Vagina (tissue), 2 donors: ENCODE measurements around the gene PGP.

Source experiments
- POLR2A ChIP-seq, 2 donors: fragments of 450-650 bp; IDR thresholded peaks; one replicate each; pipeline ENCODE4 v1.6.1; 2017; ENCODE audit warnings: antibody characterized with exemption in 2 of 2, mild to moderate bottlenecking in 2 of 2, moderate library complexity in 2 of 2
- TF ChIP-seq, protein P1 (sequence below), 3 experiments: fragments of 450-650 bp in 2 of 3; fragments of 200-600 bp in 1 of 3; sonication (generic) in 1 of 3; IDR thresholded peaks; one replicate each; pipeline ENCODE4 v1.5.1; 2017 to 2019; ENCODE audit warnings: antibody characterized with exemption in 3 of 3, mild to moderate bottlenecking in 2 of 3, moderate library complexity in 2 of 3

DNA sequence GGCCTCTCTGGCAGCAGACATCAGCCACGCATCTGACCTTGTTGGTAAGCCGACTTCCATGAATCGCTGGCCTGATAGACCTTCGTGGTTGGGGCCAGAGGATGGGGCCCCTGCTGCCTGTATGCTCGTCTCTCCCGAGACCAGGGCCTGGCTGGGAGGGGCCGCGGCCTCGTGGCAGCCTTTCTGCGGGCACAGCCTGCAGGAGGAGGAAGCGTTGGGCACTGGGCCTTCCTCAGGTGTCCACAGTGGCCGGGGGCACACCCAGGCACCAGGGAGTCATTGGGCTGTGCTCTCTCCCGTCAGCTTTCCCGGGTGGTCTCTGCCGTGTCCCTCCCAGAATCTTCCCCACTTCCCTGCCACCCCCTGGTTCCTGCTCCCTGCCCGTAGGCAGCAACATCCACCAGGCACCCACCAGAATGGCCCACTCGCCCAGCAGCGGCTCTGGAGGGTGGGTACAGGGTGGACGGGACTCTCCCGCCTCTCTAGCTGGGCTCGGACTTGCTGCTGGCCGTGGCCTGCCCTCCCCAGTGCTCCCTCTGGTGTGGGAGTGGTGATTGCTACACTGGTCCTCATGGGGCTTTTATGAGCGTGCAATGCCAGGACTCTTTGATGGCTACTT, 15.1 kb upstream of the PGP start:
- TF ChIP-seq, protein P1, sequence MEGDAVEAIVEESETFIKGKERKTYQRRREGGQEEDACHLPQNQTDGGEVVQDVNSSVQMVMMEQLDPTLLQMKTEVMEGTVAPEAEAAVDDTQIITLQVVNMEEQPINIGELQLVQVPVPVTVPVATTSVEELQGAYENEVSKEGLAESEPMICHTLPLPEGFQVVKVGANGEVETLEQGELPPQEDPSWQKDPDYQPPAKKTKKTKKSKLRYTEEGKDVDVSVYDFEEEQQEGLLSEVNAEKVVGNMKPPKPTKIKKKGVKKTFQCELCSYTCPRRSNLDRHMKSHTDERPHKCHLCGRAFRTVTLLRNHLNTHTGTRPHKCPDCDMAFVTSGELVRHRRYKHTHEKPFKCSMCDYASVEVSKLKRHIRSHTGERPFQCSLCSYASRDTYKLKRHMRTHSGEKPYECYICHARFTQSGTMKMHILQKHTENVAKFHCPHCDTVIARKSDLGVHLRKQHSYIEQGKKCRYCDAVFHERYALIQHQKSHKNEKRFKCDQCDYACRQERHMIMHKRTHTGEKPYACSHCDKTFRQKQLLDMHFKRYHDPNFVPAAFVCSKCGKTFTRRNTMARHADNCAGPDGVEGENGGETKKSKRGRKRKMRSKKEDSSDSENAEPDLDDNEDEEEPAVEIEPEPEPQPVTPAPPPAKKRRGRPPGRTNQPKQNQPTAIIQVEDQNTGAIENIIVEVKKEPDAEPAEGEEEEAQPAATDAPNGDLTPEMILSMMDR (IDR thresholded peaks at IDR 0.05), result no peak
- TF ChIP-seq POLR2A (IDR thresholded peaks at IDR 0.05), result no peak
